Measurements from ENCODE around the gene TRAM2. TPM values are rescaled to one million over a fixed set of nuclear protein-coding genes. Genes with fewer than 3 reads are reported as not detected.

Gene TRAM2
- total and polyA plus RNA-seq, 2 of the 13 experiments (the other 11 are each of a cell fraction or from before 2014, with no cell fraction given) = 49.1 to 72.5 TPM

DNA sequence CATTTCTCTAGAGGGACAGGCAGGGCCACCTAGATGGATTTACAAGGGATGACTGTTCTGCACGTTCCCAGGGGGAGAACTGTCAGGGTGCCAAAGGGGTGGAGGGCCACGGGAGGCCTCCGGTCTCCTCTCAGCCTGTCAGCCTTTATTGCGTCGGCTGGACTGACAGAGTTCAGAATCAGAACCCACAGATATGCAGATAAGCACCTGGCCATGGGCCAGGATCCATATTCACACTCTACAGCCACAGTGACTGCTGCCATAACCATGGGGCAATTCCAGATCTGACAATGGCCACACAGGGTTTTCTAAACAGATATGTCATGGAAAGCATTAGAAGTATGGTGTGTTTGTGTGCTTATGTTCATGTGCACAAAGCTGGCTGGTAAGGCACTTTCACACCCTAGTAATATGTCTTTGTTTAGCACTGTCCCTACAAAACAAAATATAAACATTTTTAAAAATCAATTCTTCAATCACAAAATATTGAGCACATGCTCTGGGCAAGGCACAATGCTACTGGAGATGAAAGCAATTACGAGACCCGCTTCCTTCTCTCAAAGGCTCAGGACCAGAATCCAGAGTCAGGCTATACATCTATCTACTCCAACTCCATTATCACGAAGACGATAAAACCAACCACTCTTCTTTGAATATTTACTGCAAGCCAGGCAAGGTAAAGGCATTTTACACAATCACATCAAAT lies 29.1 kb downstream of the TRAM2 start (continued):
- TF ChIP-seq, protein P1, sequence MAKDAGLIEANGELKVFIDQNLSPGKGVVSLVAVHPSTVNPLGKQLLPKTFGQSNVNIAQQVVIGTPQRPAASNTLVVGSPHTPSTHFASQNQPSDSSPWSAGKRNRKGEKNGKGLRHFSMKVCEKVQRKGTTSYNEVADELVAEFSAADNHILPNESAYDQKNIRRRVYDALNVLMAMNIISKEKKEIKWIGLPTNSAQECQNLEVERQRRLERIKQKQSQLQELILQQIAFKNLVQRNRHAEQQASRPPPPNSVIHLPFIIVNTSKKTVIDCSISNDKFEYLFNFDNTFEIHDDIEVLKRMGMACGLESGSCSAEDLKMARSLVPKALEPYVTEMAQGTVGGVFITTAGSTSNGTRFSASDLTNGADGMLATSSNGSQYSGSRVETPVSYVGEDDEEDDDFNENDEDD (CRISPR knock-in tag; IDR thresholded peaks at IDR 0.05; ENCODE audit: borderline replicate concordance) = peak; percentile 36; the same call in 1 of the 2 replicates
- TF ChIP-seq CREM (IDR thresholded peaks at IDR 0.05) = peak; percentile 66
- no peak for TF ChIP-seq CREM (CRISPR knock-in tag; IDR thresholded peaks at IDR 0.05)
- TF ChIP-seq MIER2 (CRISPR knock-in tag; IDR thresholded peaks at IDR 0.05) = 0 out of 2 replicates have a peak, but pooled peaks have one; percentile 56
- TF ChIP-seq, protein P2, sequence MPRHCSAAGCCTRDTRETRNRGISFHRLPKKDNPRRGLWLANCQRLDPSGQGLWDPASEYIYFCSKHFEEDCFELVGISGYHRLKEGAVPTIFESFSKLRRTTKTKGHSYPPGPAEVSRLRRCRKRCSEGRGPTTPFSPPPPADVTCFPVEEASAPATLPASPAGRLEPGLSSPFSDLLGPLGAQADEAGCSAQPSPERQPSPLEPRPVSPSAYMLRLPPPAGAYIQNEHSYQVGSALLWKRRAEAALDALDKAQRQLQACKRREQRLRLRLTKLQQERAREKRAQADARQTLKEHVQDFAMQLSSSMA (CRISPR knock-in tag; IDR thresholded peaks at IDR 0.05) = peak; percentile 82
- peak; percentile 91 for TF ChIP-seq MEIS2 (CRISPR knock-in tag; IDR thresholded peaks at IDR 0.05)
- peak; percentile 59; the same call in 1 of the 2 replicates for TF ChIP-seq KDM2A (CRISPR knock-in tag; IDR thresholded peaks at IDR 0.05; ENCODE audit: borderline replicate concordance, low read depth)
- TF ChIP-seq, protein P3, sequence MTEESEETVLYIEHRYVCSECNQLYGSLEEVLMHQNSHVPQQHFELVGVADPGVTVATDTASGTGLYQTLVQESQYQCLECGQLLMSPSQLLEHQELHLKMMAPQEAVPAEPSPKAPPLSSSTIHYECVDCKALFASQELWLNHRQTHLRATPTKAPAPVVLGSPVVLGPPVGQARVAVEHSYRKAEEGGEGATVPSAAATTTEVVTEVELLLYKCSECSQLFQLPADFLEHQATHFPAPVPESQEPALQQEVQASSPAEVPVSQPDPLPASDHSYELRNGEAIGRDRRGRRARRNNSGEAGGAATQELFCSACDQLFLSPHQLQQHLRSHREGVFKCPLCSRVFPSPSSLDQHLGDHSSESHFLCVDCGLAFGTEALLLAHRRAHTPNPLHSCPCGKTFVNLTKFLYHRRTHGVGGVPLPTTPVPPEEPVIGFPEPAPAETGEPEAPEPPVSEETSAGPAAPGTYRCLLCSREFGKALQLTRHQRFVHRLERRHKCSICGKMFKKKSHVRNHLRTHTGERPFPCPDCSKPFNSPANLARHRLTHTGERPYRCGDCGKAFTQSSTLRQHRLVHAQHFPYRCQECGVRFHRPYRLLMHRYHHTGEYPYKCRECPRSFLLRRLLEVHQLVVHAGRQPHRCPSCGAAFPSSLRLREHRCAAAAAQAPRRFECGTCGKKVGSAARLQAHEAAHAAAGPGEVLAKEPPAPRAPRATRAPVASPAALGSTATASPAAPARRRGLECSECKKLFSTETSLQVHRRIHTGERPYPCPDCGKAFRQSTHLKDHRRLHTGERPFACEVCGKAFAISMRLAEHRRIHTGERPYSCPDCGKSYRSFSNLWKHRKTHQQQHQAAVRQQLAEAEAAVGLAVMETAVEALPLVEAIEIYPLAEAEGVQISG (CRISPR knock-in tag; IDR thresholded peaks at IDR 0.05) = peak; percentile 68
- TF ChIP-seq RFXAP (CRISPR knock-in tag; IDR thresholded peaks at IDR 0.05; ENCODE audit: borderline replicate concordance) = peak; percentile 70; the same call in 1 of the 2 replicates
- TF ChIP-seq ZFAT (CRISPR knock-in tag; conservative IDR thresholded peaks at IDR 0.05) = no peak
- TF ChIP-seq SALL1 (CRISPR knock-in tag; IDR thresholded peaks at IDR 0.05) = peak; percentile 97
- no peak for TF ChIP-seq MAFF (IDR thresholded peaks at IDR 0.05; ENCODE audit: low read depth, low read length)
- 0 out of 2 replicates have a peak, but pooled peaks have one; percentile 56 for TF ChIP-seq ZMYM3 (CRISPR knock-in tag; IDR thresholded peaks at IDR 0.05)
- peak; percentile 69 for TF ChIP-seq CBFB (CRISPR knock-in tag; IDR thresholded peaks at IDR 0.05)
- peak; percentile 88 for TF ChIP-seq ZBTB7B (CRISPR knock-in tag; IDR thresholded peaks at IDR 0.05)
- TF ChIP-seq NONO (IDR thresholded peaks at IDR 0.05) = no peak
- TF ChIP-seq NONO (CRISPR knock-in tag; conservative IDR thresholded peaks at IDR 0.05) = peak; percentile 71; the same call in 1 of the 2 replicates
- 0 out of 4 replicates have a peak, but pooled peaks of 1 of the 2 experiments have one; percentile 12 for TF ChIP-seq NR2F1 (CRISPR knock-in tag; IDR thresholded peaks at IDR 0.05)
- TF ChIP-seq, protein P4, sequence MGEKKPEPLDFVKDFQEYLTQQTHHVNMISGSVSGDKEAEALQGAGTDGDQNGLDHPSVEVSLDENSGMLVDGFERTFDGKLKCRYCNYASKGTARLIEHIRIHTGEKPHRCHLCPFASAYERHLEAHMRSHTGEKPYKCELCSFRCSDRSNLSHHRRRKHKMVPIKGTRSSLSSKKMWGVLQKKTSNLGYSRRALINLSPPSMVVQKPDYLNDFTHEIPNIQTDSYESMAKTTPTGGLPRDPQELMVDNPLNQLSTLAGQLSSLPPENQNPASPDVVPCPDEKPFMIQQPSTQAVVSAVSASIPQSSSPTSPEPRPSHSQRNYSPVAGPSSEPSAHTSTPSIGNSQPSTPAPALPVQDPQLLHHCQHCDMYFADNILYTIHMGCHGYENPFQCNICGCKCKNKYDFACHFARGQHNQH (CRISPR knock-in tag; IDR thresholded peaks at IDR 0.05) = peak; percentile 59; the same call in 1 of the 2 replicates
- TF ChIP-seq MXD4 (CRISPR knock-in tag; IDR thresholded peaks at IDR 0.05) = peak; percentile 61
- TF ChIP-seq, protein P5, sequence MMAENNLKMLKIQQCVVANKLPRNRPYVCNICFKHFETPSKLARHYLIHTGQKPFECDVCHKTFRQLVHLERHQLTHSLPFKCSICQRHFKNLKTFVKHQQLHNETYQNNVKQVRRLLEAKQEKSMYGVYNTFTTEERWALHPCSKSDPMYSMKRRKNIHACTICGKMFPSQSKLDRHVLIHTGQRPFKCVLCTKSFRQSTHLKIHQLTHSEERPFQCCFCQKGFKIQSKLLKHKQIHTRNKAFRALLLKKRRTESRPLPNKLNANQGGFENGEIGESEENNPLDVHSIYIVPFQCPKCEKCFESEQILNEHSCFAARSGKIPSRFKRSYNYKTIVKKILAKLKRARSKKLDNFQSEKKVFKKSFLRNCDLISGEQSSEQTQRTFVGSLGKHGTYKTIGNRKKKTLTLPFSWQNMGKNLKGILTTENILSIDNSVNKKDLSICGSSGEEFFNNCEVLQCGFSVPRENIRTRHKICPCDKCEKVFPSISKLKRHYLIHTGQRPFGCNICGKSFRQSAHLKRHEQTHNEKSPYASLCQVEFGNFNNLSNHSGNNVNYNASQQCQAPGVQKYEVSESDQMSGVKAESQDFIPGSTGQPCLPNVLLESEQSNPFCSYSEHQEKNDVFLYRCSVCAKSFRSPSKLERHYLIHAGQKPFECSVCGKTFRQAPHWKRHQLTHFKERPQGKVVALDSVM (CRISPR knock-in tag; IDR thresholded peaks at IDR 0.05) = peak; percentile 87
- peak; percentile 28; the same call in 1 of the 2 replicates for TF ChIP-seq KDM1A (CRISPR knock-in tag; IDR thresholded peaks at IDR 0.05)

Measured in HepG2 (cell line).